K562 (cell line): ENCODE results near the gene CMIP. TPM values are rescaled to one million over a fixed set of nuclear protein-coding genes. Genes with fewer than 3 reads are reported as not detected.
A peak's percentile ranks its signal among the peaks of the same experiment; 100 is the strongest.

ENCODE experiments used
- ARID4B ChIP-seq: sonication (generic); formaldehyde crosslinking; IDR thresholded peaks from 2 replicates; pipeline ENCODE4 v1.8.0; 2022; ENCODE audit warnings: mild to moderate bottlenecking, missing genetic modification reagents
- CTCF ChIP-seq, 3 experiments: IDR thresholded peaks in 2 of 3; conservative IDR thresholded peaks in 1 of 3; 2 replicates each; pipeline ENCODE4 v1.5.1; 2011 to 2012; ENCODE audit warnings: low read length in 3 of 3, mild to moderate bottlenecking in 3 of 3, control low read depth in 2 of 3, improper control_type of control experiment in 1 of 3, inconsistent platforms in 1 of 3, low read depth in 1 of 3, mixed read lengths in 1 of 3, moderate library complexity in 1 of 3; ENCODE audit not compliant: insufficient read depth in 2 of 3
- CXXC5 ChIP-seq: fragments of 250-450 bp; sonication (Bioruptor Pico); IDR thresholded peaks from 2 replicates; pipeline ENCODE4 v1.8.0; 2022; ENCODE audit warnings: inconsistent platforms, mild to moderate bottlenecking, moderate library complexity
- ELF1 ChIP-seq: fragments of 200-800 bp; sonication (Bioruptor generic); IDR thresholded peaks from 2 replicates; pipeline ENCODE4 v1.6.1; 2016; ENCODE audit warnings: missing genetic modification characterization, missing compliant biosample characterization
- ESRRA ChIP-seq: fragments of 450-650 bp; IDR thresholded peaks from 2 replicates; pipeline ENCODE4 v1.6.1; 2014; ENCODE audit warnings: low read depth, mild to moderate bottlenecking, moderate library complexity, borderline replicate concordance
- GABPB2 ChIP-seq: fragments of 250-450 bp; sonication (Bioruptor Pico); conservative IDR thresholded peaks from 2 replicates; pipeline ENCODE4 v1.5.1; 2021; ENCODE audit warnings: mild to moderate bottlenecking
- GMEB1 ChIP-seq: fragments of 250-450 bp; sonication (Bioruptor Pico); IDR thresholded peaks from 2 replicates; pipeline ENCODE4 v1.4.0; 2020; ENCODE audit warnings: mild to moderate bottlenecking
- NCOA2 ChIP-seq, 2 experiments: fragments of 450-650 bp; IDR thresholded peaks; 2 replicates each; pipeline ENCODE4 v1.6.1; 2018; ENCODE audit warnings: mild to moderate bottlenecking in 2 of 2, moderate library complexity in 1 of 2; ENCODE audit not compliant: partially characterized antibody in 2 of 2
- NFIC ChIP-seq: fragments of 450-650 bp; IDR thresholded peaks from 2 replicates; pipeline ENCODE4 v1.6.1; 2017; ENCODE audit warnings: mild to moderate bottlenecking, inconsistent platforms
- NFXL1 ChIP-seq: fragments of 450-650 bp; formaldehyde crosslinking; IDR thresholded peaks from 2 replicates; pipeline ENCODE4 v1.4.0; 2021; ENCODE audit warnings: mild to moderate bottlenecking
- SMARCA4 ChIP-seq: fragments of 450-650 bp; IDR thresholded peaks from 2 replicates; pipeline ENCODE4 v1.6.1; 2016
- ZBTB1 ChIP-seq: sonication (generic); formaldehyde crosslinking; IDR thresholded peaks from 2 replicates; pipeline ENCODE4 v1.8.1; 2023; ENCODE audit warnings: missing genetic modification reagents, low read depth, mild to moderate bottlenecking, borderline replicate concordance
- ZC3H8 ChIP-seq: fragments of 450-650 bp; IDR thresholded peaks from 2 replicates; pipeline ENCODE4 v1.6.1; 2017
- ZNF12 ChIP-seq: sonication (generic); formaldehyde crosslinking; IDR thresholded peaks from 2 replicates; pipeline ENCODE4 v1.4.0; 2020; ENCODE audit warnings: mild to moderate bottlenecking, missing genetic modification reagents
- ZNF253 ChIP-seq: fragments of 250-450 bp; sonication (Bioruptor Pico); conservative IDR thresholded peaks from 2 replicates; pipeline ENCODE4 v1.6.1; 2021; ENCODE audit warnings: mild to moderate bottlenecking
- ZNF3 ChIP-seq: fragments of 250-450 bp; sonication (Bioruptor Pico); IDR thresholded peaks from 2 replicates; pipeline ENCODE4 v1.5.0; 2021; ENCODE audit warnings: mild to moderate bottlenecking, moderate library complexity
- ZNF589 ChIP-seq: fragments of 200-800 bp; sonication (Bioruptor generic); IDR thresholded peaks from 2 replicates; pipeline ENCODE4 v1.6.1; 2016; ENCODE audit warnings: low read depth, missing genetic modification characterization, missing compliant biosample characterization
- ZSCAN29 ChIP-seq: fragments of 450-650 bp; IDR thresholded peaks from 2 replicates; pipeline ENCODE4 v1.6.1; 2017
- polyA plus RNA-seq, 8 experiments: library from polyadenylated mRNA; depleted of rRNA in 4 of 8; stranded (reverse) in 5 of 8; unstranded in 3 of 8; fragments of >200 nt; fragmentation: Nextera tagmentation in 2 of 8; fragmentation: Illumina TruSeq in 1 of 8; extraction: Ambion mirVana in 2 of 8; extraction: Trizol in 1 of 8; gene quantifications; 2 replicates each; pipeline versions ENCODE4 v1.2.1 to v1.2.3, GENCODE V29; 2011 to 2014; ENCODE audit warnings: inconsistent platforms in 1 of 8, missing spikeins in 1 of 8
- total RNA-seq, 7 experiments: library from RNA; depleted of rRNA in 6 of 7; stranded (reverse); fragments of >200 nt in 6 of 7; fragmentation: Illumina TruSeq in 2 of 7; extraction: Trizol in 2 of 7; gene quantifications; 2 replicates each; pipeline versions ENCODE4 v1.2.1 to v1.2.3, GENCODE V29; 2011 to 2021; ENCODE audit warnings: low replicate concordance in 1 of 7

The CMIP gene
- total and polyA plus RNA-seq, 9 of the 15 experiments (the other 6 are each of a cell fraction or from before 2014, with no cell fraction given): 0.94 to 82.5 (median 10.3) TPM

GRCh38 chr16:81469710-81470535 lies 25.3 kb downstream of the CMIP start (continued):
- TF ChIP-seq ZNF12 (CRISPR knock-in tag) (peak; percentile 50; the same call in 1 of the 2 replicates), SMARCA4 (peak; percentile 55; the same call in 1 of the 2 replicates), ELF1 (tag) (peak; percentile 66), NFXL1 (CRISPR knock-in tag) (no peak), ZC3H8 (no peak), ESRRA (peak; percentile 69; the same call in 1 of the 2 replicates), GABPB2 (CRISPR knock-in tag) (no peak), GMEB1 (CRISPR knock-in tag) (no peak), ZSCAN29 (no peak), NFIC (no peak), ARID4B (CRISPR knock-in tag) (no peak), ZNF589 (CRISPR knock-in tag) (no peak), ZBTB1 (CRISPR knock-in tag) (no peak), ZNF253 (CRISPR knock-in tag) (no peak), NCOA2 (IDR thresholded peaks at IDR 0.05; ENCODE audit: partially characterized antibody in 2 of 2) (no peak), ZNF3 (CRISPR knock-in tag) (no peak), CXXC5 (CRISPR knock-in tag) (peak; percentile 29; the same call in 1 of the 2 replicates), CTCF (IDR thresholded peaks at IDR 0.05 in 2 of 3, conservative IDR thresholded peaks at IDR 0.05 in 1 of 3; ENCODE audit: insufficient read depth in 2 of 3, low read depth in 1 of 3, low read length in 3 of 3) (no peak)
